PC-9 (cell line): ENCODE data around the gene HPS6. TPM values are rescaled to one million over a fixed set of nuclear protein-coding genes. Genes with fewer than 3 reads are reported as not detected.
"Not testable (repeated sequence)": the region's sequence is repeated elsewhere in the genome, so short reads cannot be mapped to it uniquely, and the experiment has no call there.

Experiments
- BruUV-seq: library from RNA; stranded (reverse); fragments of 400-500 nt; replicated peaks from 2 replicates; lab custom pipeline; 2021; lab: Mats Ljungman, UMichigan
- CTCF ChIA-PET: fragments of 300-600 bp; sonication (Branson Sonifier 250); formaldehyde crosslinking; loops from one replicate; lab custom pipeline; 2022; ENCODE audit warnings: antibody characterized with exemption; lab: Charles Lee
- POLR2A ChIA-PET: fragments of 300-600 bp; sonication (Branson Sonifier 250); formaldehyde crosslinking; loops from one replicate; lab custom pipeline; 2022; ENCODE audit warnings: antibody characterized with exemption; ENCODE audit not compliant: unreplicated experiment; lab: Charles Lee
- DNase-seq, 2 experiments: peaks; one replicate each; pipeline versions ENCODE4 v3.0.0 to v3.0.0-alpha.2; 2015 to 2022; ENCODE audit warnings: mixed read lengths in 1 of 2
- H2AFZ ChIP-seq: fragments of 200-600 bp; sonication (generic); 2 replicates; pipeline ENCODE4 v1.8.1; 2017; ENCODE audit warnings: antibody characterized with exemption
- H3F3A ChIP-seq: fragments of 200-600 bp; sonication (generic); 2 replicates; pipeline ENCODE4 v1.8.1; 2017; ENCODE audit warnings: antibody characterized with exemption, mild to moderate bottlenecking, low read depth; ENCODE audit not compliant: insufficient read depth
- H3K27ac ChIP-seq: fragments of 200-600 bp; sonication (generic); 2 replicates; pipeline ENCODE4 v1.6.1; 2016; ENCODE audit warnings: mixed run types
- H3K27me3 ChIP-seq: fragments of 200-600 bp; sonication (generic); 2 replicates; pipeline ENCODE4 v1.6.1; 2016; ENCODE audit warnings: low read depth, mixed run types; ENCODE audit not compliant: insufficient read depth
- H3K36me3 ChIP-seq: fragments of 200-600 bp; sonication (generic); 2 replicates; pipeline ENCODE4 v1.6.1; 2016; ENCODE audit warnings: low read depth, mixed run types
- H3K4me1 ChIP-seq: fragments of 200-600 bp; sonication (generic); replicated peaks from 2 replicates; pipeline ENCODE4 v1.6.1; 2016; ENCODE audit warnings: mixed run types; ENCODE audit not compliant: insufficient read depth
- H3K4me2 ChIP-seq: fragments of 200-600 bp; sonication (generic); 2 replicates; pipeline ENCODE4 v1.6.1; 2017; ENCODE audit warnings: mixed run types
- H3K4me3 ChIP-seq: fragments of 200-600 bp; sonication (generic); 2 replicates; pipeline ENCODE4 v1.6.1; 2016; ENCODE audit warnings: mixed run types
- H3K79me2 ChIP-seq: fragments of 200-600 bp; sonication (generic); 2 replicates; pipeline ENCODE4 v1.6.1; 2017; ENCODE audit warnings: low read depth, mixed run types
- H3K9me2 ChIP-seq: fragments of 200-600 bp; sonication (generic); 2 replicates; pipeline ENCODE4 v1.8.1; 2017; ENCODE audit warnings: mild to moderate bottlenecking; ENCODE audit not compliant: insufficient read depth
- H3K9me3 ChIP-seq: fragments of 200-600 bp; sonication (generic); 2 replicates; pipeline ENCODE4 v1.8.1; 2016; ENCODE audit warnings: low read depth; ENCODE audit not compliant: insufficient read depth
- H4K20me1 ChIP-seq: fragments of 200-600 bp; sonication (generic); 2 replicates; pipeline ENCODE4 v1.8.1; 2017; ENCODE audit not compliant: insufficient read depth
- CTCF ChIP-seq: fragments of 200-600 bp; sonication (generic); conservative IDR thresholded peaks from 2 replicates; pipeline ENCODE4 v1.6.1; 2017; ENCODE audit warnings: mixed run types, antibody characterized with exemption, mild to moderate bottlenecking, moderate library complexity
- EZH2 ChIP-seq: fragments of 200-600 bp; sonication (generic); IDR thresholded peaks from 2 replicates; pipeline ENCODE4 v1.8.0; 2017; ENCODE audit warnings: antibody characterized with exemption, low read depth
- intact Hi-C: fragments of 100-400 bp; cut with micrococcal nuclease; formaldehyde crosslinking; loops from one replicate; pipeline ENCODE4 v1.10.0; 2022; ENCODE audit not compliant: unreplicated experiment
- total RNA-seq: library from RNA; stranded (reverse); gene quantifications from 2 replicates; pipeline ENCODE4 v1.2.3, GENCODE V29; 2021

Gene HPS6
- total RNA-seq, 1 experiment from 2014 or later: 12.5 TPM

GRCh38 chr10:102033787-102034186, 31.4 kb upstream of the HPS6 start:
- H3K4me3 ChIP-seq: no peak overlapping the region
- no peaks in the 10 kb centered on the region for H3F3A ChIP-seq
- H3K4me1 ChIP-seq: no peaks in the 10 kb centered on the region
- no peak overlapping the region for H3K27ac ChIP-seq
- no peak for DNase-seq
- H3K36me3 ChIP-seq: no peaks in the 10 kb centered on the region
- no TSS peak for BruUV-seq
- intact Hi-C loops: no loop called here
- no peaks in the 10 kb centered on the region for H3K9me2 ChIP-seq
- POLR2A ChIA-PET: no interaction called here
- CTCF ChIA-PET: no interaction called here
- no peaks in the 10 kb centered on the region for H3K9me3 ChIP-seq
- no peaks in the 10 kb centered on the region for H4K20me1 ChIP-seq
- no peaks in the 10 kb centered on the region for H3K27me3 ChIP-seq
- no peak overlapping the region for H3K4me2 ChIP-seq
- TF ChIP-seq EZH2 (no peak), CTCF (no peak)
- no peaks in the 10 kb centered on the region for H3K79me2 ChIP-seq
- H2AFZ ChIP-seq: no peak overlapping the region

- H3K9me3 ChIP-seq, H3K9me2 ChIP-seq, H3K27me3 ChIP-seq, H3K4me1 ChIP-seq, H3K4me2 ChIP-seq, H2AFZ ChIP-seq, DNase-seq, POLR2A ChIA-PET, H4K20me1 ChIP-seq, H3K4me3 ChIP-seq, H3F3A ChIP-seq, BruUV-seq, intact Hi-C loops, H3K79me2 ChIP-seq, H3K36me3 ChIP-seq, H3K27ac ChIP-seq, CTCF ChIA-PET: not testable (repeated sequence)
Measured at GRCh38 chr10:102035807-102036206, 29.3 kb upstream of the HPS6 start.

- CTCF ChIA-PET: interaction anchor here (0.6 kb wide), 1 partner anchor 436 kb away, joined by 3 read pairs; no protein-coding TSS in a partner anchor
- no TSS peak for BruUV-seq
- DNase-seq: no peak
- no peak for TF ChIP-seq CTCF
- TF ChIP-seq EZH2: no peak
- no peaks in the 10 kb centered on the region for H3K9me2 ChIP-seq
- no peak overlapping the region for H3K4me3 ChIP-seq
- no peak overlapping the region for H3K27ac ChIP-seq
- H3K79me2 ChIP-seq: no peaks in the 10 kb centered on the region
- H3K27me3 ChIP-seq: no peaks in the 10 kb centered on the region
- H3K36me3 ChIP-seq: no peaks in the 10 kb centered on the region
- H3K4me2 ChIP-seq: no peak overlapping the region
- no peaks in the 10 kb centered on the region for H3K9me3 ChIP-seq
- POLR2A ChIA-PET: interaction anchor here (0.6 kb wide), 1 partner anchor 245 kb away, joined by 3 read pairs; no protein-coding TSS in a partner anchor
- no peaks in the 10 kb centered on the region for H3F3A ChIP-seq
- H3K4me1 ChIP-seq: no peaks in the 10 kb centered on the region
- no peaks in the 10 kb centered on the region; the same call in 1 of the 2 replicates for H4K20me1 ChIP-seq
- intact Hi-C loops: no loop called here
- no peak overlapping the region for H2AFZ ChIP-seq
Measured at GRCh38 chr10:102038410-102038809, 26.7 kb upstream of the HPS6 start.
